ENCODE data around the gene TRPV5.
"Not testable (repeated sequence)": the region's sequence is repeated elsewhere in the genome, so short reads cannot be mapped to it uniquely, and the experiment has no call there.

Gene TRPV5

DNA sequence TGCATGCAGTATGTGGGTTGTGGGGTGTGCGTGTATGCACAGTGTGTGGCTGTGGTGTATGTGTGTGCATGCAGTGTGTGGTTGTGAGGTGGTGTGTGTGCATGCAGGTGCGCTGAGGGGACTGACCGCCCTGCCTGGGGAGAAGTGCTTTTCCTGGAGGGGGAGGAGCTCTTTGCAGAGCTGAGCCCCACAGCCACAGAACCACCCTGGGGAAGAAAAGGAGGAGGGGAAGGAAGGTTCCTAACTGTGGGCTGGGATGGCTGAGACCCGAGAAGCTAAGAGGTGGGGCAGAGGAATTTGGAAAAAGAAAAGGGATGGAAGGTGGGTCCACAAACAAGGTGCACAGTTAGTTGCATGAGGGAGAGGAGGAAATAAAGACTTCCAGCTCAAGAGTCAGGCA, at the start of gene TRPV5:
Gene TRPV5 (minus strand): TSS at position 123 of the 400 bp plus-strand sequence. CDS start 287 bp downstream, outside the sequence.
- DNase-seq, result no peak

DNA sequence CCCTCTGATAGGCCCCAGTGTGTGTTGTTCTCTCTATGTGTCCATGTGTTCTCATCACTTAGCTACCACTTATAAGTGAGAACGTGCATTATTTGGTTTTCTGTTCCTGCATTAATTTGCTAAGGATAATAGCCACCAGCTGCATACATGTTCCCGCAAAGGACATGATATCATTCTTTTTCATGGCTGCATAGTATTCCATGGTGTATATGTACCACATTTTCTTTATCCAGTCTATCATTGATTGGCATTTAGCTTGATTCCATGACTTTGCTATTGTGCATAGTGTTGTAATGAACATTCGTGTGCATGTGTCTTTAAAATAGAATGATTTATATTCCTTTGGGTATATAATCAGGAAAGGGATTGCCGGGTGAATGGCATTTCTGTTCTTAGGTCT, 44.9 kb upstream of the TRPV5 start:
- DNase-seq, result not testable (repeated sequence)

GRCh38 chr7:142974626-142975025, 41.1 kb upstream of the TRPV5 start:
- no peak for DNase-seq

- DNase-seq, result no peak
Observed at GRCh38 chr7:142969183-142969582, 35.6 kb upstream of the TRPV5 start.

GRCh38 chr7:142968229-142968628, 34.7 kb upstream of the TRPV5 start:
- DNase-seq, result no peak

DNA sequence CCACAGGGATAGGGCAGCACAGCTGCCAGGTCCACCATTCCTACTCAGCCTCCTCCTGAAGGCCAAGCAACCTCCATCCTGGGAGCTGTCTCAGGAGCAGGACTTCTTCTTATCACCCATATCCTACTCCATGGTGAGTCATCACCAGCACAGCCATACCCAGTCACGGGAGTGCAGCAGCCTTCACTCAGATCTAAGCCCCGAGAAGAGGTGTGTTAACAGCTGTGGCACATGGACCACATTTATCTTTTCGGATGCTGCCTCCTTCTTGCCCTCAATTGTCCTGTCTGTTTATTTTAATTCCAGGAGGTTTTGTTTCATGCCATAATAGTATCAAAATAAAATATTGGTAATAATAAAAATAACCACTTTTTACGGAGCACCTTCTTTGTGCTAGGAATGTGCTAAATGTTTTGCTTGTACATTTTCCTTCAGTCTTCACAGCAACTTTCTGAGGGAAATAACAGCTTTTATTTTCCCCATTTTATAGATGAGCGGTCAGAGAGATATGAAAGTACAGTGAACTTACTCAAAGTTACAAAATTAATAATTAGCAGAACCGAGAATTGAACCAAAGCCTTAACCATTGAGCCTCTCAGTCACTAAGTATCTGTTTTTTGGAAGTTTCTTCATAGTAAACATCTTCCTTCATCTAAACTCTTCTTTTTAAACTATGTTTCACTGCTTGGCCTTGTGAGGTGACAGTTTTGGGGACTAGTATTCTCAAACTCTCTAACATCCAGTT, 31.1 kb upstream of the TRPV5 start:
- DNase-seq, result no peak

DNA sequence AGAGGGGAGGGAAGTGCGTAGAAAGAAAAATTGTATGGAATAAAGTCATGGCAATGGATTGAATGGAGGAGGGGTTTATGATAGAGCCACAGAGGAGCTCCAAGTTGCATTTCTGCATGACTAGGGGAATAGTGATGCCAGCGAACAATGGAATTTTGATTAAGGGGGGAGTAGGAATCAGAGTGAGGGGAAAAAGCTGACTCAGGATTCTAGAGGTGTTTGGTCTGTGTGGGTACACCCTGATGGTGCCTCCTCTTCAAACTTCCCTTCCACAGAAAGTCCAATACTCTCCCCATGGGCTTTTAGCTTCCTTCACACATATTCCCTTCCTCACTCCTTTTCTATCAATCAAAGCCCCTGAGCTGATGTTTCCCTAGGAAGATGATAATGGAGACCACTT, 30.4 kb upstream of the TRPV5 start:
- no peak for DNase-seq

GRCh38 chr7:142962991-142963390, 29.4 kb upstream of the TRPV5 start:
- DNase-seq, result no peak

- DNase-seq, result no peak
Observed at GRCh38 chr7:142961973-142962926, 28.7 kb upstream of the TRPV5 start, which contains the start of gene KEL. Gene KEL, minus strand, starts transcription at chr7:142962363. Its CDS starts 157 bp downstream, at chr7:142962206.

DNA sequence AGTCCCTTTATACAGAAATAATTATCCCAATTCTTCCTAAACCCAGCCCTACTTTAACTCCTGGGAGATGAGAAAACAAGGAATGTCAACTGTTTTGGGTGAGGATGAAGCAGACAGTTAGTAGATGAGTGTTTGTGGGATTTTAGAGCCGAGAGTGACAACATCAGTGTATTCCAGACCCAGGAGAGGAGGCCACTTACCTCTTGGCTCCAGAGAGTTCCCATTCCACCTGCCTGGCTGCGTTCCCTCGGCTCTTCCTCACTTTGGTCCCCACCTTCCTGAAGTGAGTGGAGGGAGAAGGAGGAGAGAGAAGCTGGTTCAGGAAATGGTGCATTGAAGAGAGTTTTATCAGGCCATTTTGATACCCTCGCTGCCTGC, 28.0 kb upstream of the TRPV5 start:
- DNase-seq, result no peak

GRCh38 chr7:142960955-142961512, 27.5 kb upstream of the TRPV5 start:
- no peak for DNase-seq

DNA sequence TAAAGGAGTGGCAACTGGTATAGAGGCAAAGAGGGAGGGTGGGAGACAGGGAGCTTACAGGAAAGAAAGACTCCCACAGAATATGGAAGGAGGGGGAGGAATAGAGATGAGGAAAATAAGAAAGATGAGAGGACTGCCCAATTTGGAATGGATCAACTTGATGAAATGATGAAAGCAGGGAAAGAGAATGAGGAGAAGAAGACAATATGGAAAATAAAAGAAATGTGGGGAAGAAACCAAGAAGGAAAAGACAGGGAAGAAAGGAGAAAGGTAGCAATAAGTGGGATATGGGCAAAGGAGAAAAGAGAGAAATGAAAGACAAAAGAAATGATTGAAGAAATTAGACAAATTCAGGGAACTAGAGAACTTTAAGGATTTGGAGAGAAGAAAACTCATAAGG, 25.7 kb upstream of the TRPV5 start:
- DNase-seq, result no peak

- no peak for DNase-seq
Observed at GRCh38 chr7:142957723-142958122, 24.2 kb upstream of the TRPV5 start.

GRCh38 chr7:142956951-142957623, 23.5 kb upstream of the TRPV5 start:
- no peak for DNase-seq

GRCh38 chr7:142954680-142955268, 21.2 kb upstream of the TRPV5 start:
- DNase-seq, result no peak

DNA sequence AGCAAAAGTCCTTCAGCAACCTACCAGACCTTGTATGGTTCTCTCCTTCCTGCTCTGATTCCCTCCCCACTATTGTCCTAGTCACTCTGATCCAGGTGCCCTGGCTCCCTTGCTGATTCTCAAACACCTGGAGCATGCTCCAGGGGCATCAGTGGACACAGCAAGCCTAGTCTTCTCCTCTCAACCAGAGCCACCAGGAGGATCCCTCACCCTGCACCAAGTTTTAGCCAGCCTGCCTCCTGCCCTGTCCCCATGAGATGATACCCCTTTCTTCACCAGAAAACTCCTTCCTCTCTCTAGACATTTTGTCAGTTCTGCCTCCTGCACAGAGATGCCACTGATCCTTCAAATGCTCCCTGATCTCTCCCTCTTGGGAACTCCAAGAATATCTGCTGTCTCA, 16.7 kb upstream of the TRPV5 start:
- DNase-seq, result no peak

DNA sequence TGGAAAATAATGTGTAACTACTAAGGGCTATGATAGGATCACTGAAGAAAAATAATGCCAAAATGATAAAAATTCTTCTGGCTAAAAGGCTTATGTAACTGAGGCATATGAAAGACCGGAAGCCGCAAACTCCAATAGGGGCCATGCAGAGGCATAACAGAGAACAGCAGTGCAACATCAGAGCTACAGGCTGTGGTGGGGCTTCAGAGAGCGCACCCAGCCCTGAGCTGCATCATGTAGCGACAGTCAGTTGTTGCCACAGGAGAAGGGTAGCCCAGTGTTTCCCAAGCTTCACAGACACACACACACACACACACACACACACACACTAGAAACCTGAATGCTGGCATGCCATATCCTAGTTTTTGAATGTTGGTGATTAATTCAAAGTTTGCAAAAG, 15.1 kb upstream of the TRPV5 start:
- DNase-seq, result no peak

- DNase-seq, result no peak
Observed at GRCh38 chr7:142945001-142945400, 11.5 kb upstream of the TRPV5 start.

DNA sequence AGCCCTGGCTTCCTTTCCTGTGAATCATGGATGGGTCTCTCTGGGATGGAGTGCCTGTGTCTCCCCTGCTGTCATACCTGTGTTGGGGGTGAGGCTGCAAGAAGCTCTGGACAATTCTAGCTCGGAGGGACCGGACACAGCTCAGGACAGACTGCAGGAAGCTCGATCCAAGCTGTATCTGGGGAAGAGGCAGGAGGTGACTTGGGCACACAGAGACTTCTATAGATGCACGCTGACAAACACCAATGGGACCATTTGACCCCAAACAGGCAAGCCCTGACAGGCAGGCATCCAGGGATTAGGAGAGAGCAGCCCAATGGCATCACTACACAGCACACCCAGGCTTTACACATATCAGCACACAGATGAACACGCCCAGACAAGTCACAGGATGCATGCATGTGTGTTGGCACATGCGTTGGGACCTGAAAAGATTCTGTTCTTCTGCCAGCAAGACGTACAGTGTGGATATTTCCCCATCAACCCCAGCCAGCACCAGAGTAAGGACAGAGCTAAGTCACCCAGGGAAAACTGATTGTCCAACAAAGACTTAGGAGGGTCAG, 10.2 kb upstream of the TRPV5 start:
- no peak for DNase-seq

DNA sequence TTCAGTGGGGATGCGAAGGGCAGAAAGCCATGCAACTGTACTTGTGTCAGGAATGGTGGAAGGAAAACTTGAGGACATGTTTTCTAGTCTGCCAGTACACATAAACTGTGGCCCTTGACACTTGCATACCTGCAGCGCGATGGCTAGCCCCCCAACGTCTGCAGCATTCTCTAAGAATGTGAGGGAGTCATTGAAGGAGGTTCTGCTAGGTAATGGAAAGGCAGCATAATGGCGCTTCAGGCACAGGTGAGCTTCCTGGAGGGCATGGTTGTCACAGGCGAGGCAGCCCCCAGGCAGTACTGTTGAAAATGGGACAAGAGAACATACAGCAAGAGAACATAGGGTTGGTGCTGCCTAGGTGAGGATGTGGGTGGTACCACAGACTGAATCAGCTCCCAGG, 9.2 kb upstream of the TRPV5 start:
- no peak for DNase-seq

GRCh38 chr7:142941541-142941940, 8.0 kb upstream of the TRPV5 start:
- DNase-seq, result no peak

GRCh38 chr7:142940966-142941535, 7.5 kb upstream of the TRPV5 start:
- no peak for DNase-seq

Measured in activated T-cell treated with anti-CD3 and anti-CD28 coated beads for 4 hours (primary cell).